Hepatocyte (in vitro differentiated cells): ENCODE results near the gene HTT. TPM values are rescaled to one million over a fixed set of nuclear protein-coding genes. Genes with fewer than 3 reads are reported as not detected.

Source experiments
- DNase-seq: peaks from one replicate; pipeline ENCODE4 v3.0.0-alpha.2; 2016; ENCODE audit warnings: low spot score
- H2AFZ ChIP-seq: fragments of 200-600 bp; sonication (generic); 2 replicates; pipeline ENCODE4 v1.6.0; 2016; ENCODE audit warnings: antibody characterized with exemption, mild to moderate bottlenecking
- H3K27ac ChIP-seq: fragments of 200-600 bp; sonication (generic); 2 replicates; pipeline ENCODE4 v1.5.1; 2016; ENCODE audit warnings: mild to moderate bottlenecking
- H3K27me3 ChIP-seq: fragments of 200-600 bp; sonication (generic); 2 replicates; pipeline ENCODE4 v1.6.1; 2016
- H3K36me3 ChIP-seq: fragments of 200-600 bp; sonication (generic); replicated peaks from 2 replicates; pipeline ENCODE4 v1.5.1; 2016; ENCODE audit warnings: low read depth; ENCODE audit not compliant: insufficient read depth
- H3K4me1 ChIP-seq: fragments of 200-600 bp; sonication (generic); 2 replicates; pipeline ENCODE4 v1.5.1; 2016; ENCODE audit warnings: mild to moderate bottlenecking, moderate library complexity; ENCODE audit not compliant: insufficient read depth
- H3K4me2 ChIP-seq: fragments of 200-600 bp; sonication (generic); 2 replicates; pipeline ENCODE4 v1.6.0; 2016
- H3K4me3 ChIP-seq: fragments of 200-600 bp; sonication (generic); 2 replicates; pipeline ENCODE4 v1.5.1; 2016; ENCODE audit warnings: mild to moderate bottlenecking
- H3K79me2 ChIP-seq: fragments of 200-600 bp; sonication (generic); 2 replicates; pipeline ENCODE4 v1.6.0; 2017; ENCODE audit warnings: mild to moderate bottlenecking
- H3K9me2 ChIP-seq: fragments of 200-600 bp; sonication (generic); replicated peaks from 2 replicates; pipeline ENCODE4 v1.6.0; 2017; ENCODE audit warnings: mild to moderate bottlenecking; ENCODE audit not compliant: insufficient read depth
- H3K9me3 ChIP-seq: fragments of 200-600 bp; sonication (generic); 2 replicates; pipeline ENCODE4 v1.5.1; 2016; ENCODE audit warnings: low read depth, mild to moderate bottlenecking
- H4K20me1 ChIP-seq: fragments of 200-600 bp; sonication (generic); 2 replicates; pipeline ENCODE4 v1.6.0; 2016; ENCODE audit warnings: mild to moderate bottlenecking; ENCODE audit not compliant: insufficient read depth, poor library complexity, severe bottlenecking
- EZH2 ChIP-seq: fragments of 200-600 bp; sonication (generic); IDR thresholded peaks from 2 replicates; pipeline ENCODE4 v1.6.1; 2016; ENCODE audit warnings: antibody characterized with exemption, mild to moderate bottlenecking, borderline replicate concordance
- EZH2phosphoT487 ChIP-seq: fragments of 200-600 bp; sonication (generic); IDR thresholded peaks from one replicate; pipeline ENCODE4 v1.6.1; 2018; ENCODE audit warnings: antibody characterized with exemption, mild to moderate bottlenecking, low read depth, moderate library complexity; ENCODE audit not compliant: unreplicated experiment, severe bottlenecking
- WGBS: methylation state at CpG from one replicate; pipeline ENCODE4 v1.1.6; 2016; ENCODE audit warnings: low lambda C conversion rate; ENCODE audit errors: missing lambda C conversion rate; 5-methylcytosine and 5-hydroxymethylcytosine counted together
- polyA plus RNA-seq: library from polyadenylated mRNA; unstranded; fragments of >200 nt; fragmentation: Nextera tagmentation; extraction: Ambion mirVana; gene quantifications from 2 replicates; pipeline ENCODE4 v1.2.1, GENCODE V29; 2016
- total RNA-seq: library from RNA; depleted of rRNA; stranded (reverse); fragments of >200 nt; gene quantifications from 2 replicates; pipeline ENCODE4 v1.2.3, GENCODE V29; 2014
- TF ChIP-seq, protein P1 (sequence below): fragments of 200-600 bp; sonication (generic); IDR thresholded peaks from 2 replicates; pipeline ENCODE4 v1.5.1; 2016; ENCODE audit warnings: antibody characterized with exemption, mild to moderate bottlenecking; ENCODE audit not compliant: poor library complexity

Gene HTT
- total and polyA plus RNA-seq, 2 experiments from 2014 or later, result 12.4 to 33.9 TPM

DNA sequence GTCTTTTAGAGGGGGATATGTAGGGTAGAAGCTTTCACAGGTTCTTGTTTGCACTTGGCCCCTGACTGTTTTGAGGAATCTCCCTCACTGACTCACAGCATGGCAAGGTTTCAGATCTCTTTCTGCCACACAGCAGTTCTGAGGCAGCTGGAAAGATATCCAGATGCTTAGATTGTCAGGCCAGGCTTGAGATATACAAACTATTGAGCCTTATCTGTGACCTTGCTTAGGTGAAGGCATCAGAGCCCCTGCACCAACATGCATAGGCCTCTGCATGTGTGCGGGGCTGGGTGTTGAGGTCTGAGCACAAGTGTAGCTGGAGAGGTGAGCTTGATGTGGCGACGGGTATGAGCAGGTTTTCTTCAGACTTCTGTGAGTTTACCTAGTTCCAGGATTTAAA is 93.5 kb downstream of the HTT start:
- Histone ChIP-seq H3K4me1 (no peaks in the 10 kb centered on the region), H3K9me3 (no peaks in the 10 kb centered on the region), H3K4me2 (no peak overlapping the region), H3K4me3 (no peak overlapping the region), H2AFZ (no peak overlapping the region), H3K36me3 (no peaks in the 10 kb centered on the region), H3K9me2 (no peaks in the 10 kb centered on the region), H3K27me3 (no peaks in the 10 kb centered on the region), H3K79me2 (peaks cover 27% of the 10 kb centered on the region), H4K20me1 (no peaks in the 10 kb centered on the region), H3K27ac (no peak overlapping the region)
- WGBS, result 63% methylated on average over 3 of the region's 3 CpGs
- no peak for DNase-seq
- no peak for TF ChIP-seq EZH2
- TF ChIP-seq, protein P1, sequence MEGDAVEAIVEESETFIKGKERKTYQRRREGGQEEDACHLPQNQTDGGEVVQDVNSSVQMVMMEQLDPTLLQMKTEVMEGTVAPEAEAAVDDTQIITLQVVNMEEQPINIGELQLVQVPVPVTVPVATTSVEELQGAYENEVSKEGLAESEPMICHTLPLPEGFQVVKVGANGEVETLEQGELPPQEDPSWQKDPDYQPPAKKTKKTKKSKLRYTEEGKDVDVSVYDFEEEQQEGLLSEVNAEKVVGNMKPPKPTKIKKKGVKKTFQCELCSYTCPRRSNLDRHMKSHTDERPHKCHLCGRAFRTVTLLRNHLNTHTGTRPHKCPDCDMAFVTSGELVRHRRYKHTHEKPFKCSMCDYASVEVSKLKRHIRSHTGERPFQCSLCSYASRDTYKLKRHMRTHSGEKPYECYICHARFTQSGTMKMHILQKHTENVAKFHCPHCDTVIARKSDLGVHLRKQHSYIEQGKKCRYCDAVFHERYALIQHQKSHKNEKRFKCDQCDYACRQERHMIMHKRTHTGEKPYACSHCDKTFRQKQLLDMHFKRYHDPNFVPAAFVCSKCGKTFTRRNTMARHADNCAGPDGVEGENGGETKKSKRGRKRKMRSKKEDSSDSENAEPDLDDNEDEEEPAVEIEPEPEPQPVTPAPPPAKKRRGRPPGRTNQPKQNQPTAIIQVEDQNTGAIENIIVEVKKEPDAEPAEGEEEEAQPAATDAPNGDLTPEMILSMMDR, result no peak
- TF ChIP-seq EZH2phosphoT487, result no peak

DNA sequence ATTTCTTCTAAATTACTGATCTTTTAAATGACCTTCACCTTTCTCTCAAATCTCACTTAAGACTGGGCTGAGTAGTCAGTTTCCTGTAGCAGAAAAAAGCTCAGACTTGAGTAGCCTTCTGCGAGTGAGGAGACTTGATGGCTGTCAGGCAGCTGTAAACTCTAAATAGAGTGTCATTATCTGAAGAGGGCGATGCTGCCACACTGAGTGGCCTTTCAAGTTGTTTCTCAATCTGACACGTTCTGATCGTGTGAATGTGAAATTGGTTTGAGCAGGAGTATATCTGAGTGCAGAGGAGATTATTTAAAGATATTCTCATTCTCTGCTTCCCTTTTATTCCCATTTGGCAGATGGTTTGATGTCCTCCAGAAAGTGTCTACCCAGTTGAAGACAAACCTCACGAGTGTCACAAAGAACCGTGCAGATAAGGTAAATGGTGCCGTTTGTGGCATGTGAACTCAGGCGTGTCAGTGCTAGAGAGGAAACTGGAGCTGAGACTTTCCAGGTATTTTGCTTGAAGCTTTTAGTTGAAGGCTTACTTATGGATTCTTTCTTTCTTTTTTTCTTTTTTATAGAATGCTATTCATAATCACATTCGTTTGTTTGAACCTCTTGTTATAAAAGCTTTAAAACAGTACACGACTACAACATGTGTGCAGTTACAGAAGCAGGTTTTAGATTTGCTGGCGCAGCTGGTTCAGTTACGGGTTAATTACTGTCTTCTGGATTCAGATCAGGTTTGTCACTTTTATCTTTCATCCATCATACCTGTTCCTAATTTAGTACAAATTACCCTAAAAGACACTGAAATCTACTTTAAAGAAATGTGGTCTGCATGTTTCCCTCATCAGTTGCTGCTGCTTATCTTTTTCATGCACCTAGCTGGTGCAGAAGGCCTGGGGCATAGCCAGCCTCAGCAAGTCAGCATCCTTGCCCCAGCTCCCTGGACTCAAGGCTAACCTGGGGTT is 100.2 kb downstream of the HTT start:
- Histone ChIP-seq H3K36me3 (peaks cover 3% of the 10 kb centered on the region), H3K4me2 (no peak overlapping the region), H3K9me2 (no peaks in the 10 kb centered on the region), H3K79me2 (peaks cover 10% of the 10 kb centered on the region), H3K27ac (no peak overlapping the region), H3K27me3 (no peaks in the 10 kb centered on the region), H2AFZ (no peak overlapping the region), H3K4me3 (no peak overlapping the region), H3K9me3 (no peaks in the 10 kb centered on the region), H3K4me1 (peaks cover 5% of the 10 kb centered on the region), H4K20me1 (no peaks in the 10 kb centered on the region)
- WGBS, result 69% methylated on average over 12 of the region's 12 CpGs
- DNase-seq, result no peak
- TF ChIP-seq, protein P1, result no peak
- TF ChIP-seq EZH2, result no peak
- no peak for TF ChIP-seq EZH2phosphoT487

DNA sequence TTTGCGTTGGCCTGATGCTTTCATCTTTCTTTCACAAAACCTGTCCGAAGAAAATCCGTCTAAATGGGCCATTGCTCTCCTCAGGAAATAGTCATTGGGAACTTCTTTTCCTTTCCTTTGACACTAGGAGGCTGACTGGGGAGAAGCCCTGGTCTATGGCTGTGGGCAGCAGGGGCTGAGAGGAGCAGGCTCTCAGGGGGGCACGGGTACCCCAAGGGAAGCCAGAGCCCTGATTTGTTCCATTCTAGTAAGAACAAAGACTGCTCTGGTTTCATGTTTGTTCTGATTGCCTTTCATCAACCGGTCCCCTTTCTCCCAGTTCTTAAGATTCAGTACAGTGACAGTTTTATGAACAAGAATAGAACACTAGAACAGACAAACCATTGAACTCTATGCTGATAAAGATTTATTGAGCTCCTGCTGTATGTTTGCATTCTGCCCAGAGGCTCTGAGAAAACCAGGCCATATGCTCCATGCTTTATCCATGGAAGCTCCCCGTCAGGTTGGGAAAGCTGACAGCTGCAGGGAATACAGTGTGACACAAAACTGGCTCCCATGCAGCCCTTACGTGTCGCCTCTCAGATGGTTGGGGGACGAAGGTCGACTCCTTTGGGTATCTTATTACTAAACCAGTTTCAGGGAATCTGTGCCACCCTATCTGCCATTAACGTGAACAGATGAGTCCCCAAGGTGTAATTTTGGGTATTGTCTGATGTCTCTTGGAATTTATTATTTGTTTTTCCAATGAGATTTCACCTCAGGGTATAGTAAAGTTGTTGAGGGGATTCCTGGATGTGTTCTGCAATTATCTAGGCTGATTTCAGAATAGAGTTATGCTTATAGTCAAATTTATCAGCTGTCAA is 102.1 kb downstream of the HTT start:
- Histone ChIP-seq H3K27ac (no peak overlapping the region), H3K4me1 (peaks cover 5% of the 10 kb centered on the region), H3K9me2 (no peaks in the 10 kb centered on the region), H3K4me3 (no peak overlapping the region), H3K9me3 (no peaks in the 10 kb centered on the region), H3K27me3 (no peaks in the 10 kb centered on the region), H3K4me2 (no peak overlapping the region), H2AFZ (no peak overlapping the region), H4K20me1 (no peaks in the 10 kb centered on the region), H3K79me2 (no peaks in the 10 kb centered on the region), H3K36me3 (peaks cover 3% of the 10 kb centered on the region)
- 67% methylated on average over 11 of the region's 11 CpGs for WGBS
- no peak for DNase-seq
- TF ChIP-seq, protein P1, result no peak
- no peak for TF ChIP-seq EZH2
- no peak for TF ChIP-seq EZH2phosphoT487
